HG03432 (cell line): ENCODE measurements around the gene CEP112.

Experiments
- ATAC-seq: cut with Tn5 transposase; IDR thresholded peaks from one replicate; pipeline ENCODE4 v1.9.1; 2021; ENCODE audit warnings: mild to moderate bottlenecking, moderate library complexity; ENCODE audit not compliant: unreplicated experiment

CEP112 gene

DNA sequence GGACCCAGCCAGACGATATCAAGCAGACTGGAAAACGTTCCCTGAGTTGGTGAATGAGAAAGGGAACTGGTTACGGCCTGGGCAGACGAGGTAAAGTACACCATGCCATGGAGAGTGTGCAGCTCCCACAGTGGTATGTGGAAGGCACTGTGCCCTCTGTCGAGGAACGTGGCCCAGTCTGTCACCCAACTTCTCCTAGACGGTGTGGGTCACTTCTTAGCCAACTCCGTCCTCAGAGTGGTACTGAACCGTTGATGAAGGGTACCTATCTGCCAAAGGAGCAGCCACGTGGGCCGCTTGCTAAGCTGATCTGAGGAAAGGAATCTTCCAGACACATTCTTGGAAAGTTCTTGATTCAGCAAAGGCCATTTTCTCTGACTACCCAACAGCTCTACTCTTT lies 574.4 kb downstream of the CEP112 start:
- ATAC-seq, result no peak

- ATAC-seq, result no peak
These were observed 582.2 kb downstream of the CEP112 start for GRCh38 chr17:65609749-65610148.

- no peak for ATAC-seq
These were observed 582.6 kb downstream of the CEP112 start for GRCh38 chr17:65609286-65609685.

DNA sequence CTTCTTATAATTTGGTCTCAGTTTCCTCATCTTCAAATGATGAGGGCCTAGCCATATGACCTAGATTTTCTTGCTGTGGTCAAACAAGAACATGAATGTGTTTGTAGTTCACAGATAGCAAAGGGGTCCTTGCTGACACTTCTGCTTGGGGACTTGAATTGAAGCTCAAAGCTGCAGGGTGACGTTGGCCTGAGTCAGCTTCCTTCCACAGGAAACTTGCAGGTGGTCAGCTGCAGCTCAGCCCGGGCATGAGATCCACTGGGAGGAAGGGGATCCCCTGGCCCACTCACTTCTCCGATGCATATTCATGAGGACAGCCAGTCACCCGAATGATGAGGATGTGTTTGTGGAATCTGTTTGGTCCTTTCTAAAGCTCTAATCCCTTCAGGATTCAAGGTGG lies 587.9 kb downstream of the CEP112 start:
- no peak for ATAC-seq

DNA sequence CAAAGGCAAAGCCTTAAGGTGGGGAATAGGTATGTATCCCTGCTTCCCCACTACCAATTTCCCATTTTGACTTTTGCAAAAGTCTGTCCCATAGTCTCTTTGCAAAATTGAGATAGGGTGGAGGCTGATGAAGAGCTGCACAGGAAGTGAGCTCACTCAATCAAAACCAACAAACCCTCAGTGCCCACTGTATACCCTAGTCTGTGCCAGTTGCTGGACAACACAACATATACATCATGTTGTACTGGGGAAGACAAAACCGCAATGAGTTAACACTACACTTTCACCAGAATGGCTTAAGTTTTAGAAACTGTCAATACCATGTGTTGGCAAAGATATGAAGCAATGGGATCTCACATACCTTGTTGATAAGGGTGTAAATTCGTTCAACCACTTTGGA lies 590.1 kb downstream of the CEP112 start:
- ATAC-seq, result no peak

- ATAC-seq, result no peak
These were observed 590.8 kb downstream of the CEP112 start for GRCh38 chr17:65601145-65601544.

- ATAC-seq, result no peak
These were observed 591.4 kb downstream of the CEP112 start for GRCh38 chr17:65600518-65600917.

DNA sequence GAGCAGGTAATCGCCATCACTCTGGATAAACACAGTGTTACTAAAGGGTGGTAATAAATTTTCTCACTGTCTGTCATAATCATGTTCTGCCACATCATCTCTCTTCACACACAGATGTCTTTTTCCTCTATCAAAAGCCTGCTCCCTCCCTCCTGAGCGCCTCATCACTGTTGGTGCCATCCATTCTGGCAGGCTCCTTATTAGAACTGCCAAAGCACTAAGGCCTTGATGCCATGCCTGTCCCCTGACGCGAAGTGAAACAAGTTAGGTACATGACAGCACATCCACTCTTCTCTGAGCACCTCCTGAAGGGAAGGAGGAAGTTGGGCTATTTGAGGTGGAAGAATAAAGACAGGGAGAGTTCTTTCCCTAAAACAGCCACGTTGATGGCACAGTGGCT lies 592.3 kb downstream of the CEP112 start:
- no peak for ATAC-seq

- no peak for ATAC-seq
These were observed 593.2 kb downstream of the CEP112 start for GRCh38 chr17:65598746-65599145.

DNA sequence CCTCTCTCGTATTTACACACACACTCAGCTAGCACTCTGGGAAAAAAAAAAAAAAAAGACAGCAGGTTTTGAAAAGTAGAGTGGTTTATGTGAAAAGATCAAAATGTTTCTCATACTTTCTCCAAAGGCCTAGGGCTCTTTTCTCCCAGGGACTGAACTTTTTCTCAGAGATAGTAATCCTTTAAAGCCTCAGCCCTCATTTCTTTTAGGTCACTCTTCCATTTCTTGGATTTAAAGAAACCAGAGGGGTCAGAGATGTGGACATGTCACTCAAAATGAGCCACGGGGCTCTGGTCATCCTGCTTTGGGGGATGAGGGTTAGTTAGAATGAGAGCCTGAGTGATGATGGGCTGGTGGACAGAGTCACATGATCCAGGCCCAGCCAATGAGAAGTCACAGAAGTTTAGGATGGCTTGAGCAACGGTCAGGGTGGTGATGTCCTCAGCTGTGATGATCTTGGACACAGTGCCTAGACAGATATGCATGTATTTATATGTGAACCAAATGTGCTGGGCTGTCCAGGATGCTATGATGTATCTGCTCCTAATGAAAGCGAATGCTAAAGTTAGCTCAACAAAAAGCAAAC lies 596.8 kb downstream of the CEP112 start:
- no peak for ATAC-seq

DNA sequence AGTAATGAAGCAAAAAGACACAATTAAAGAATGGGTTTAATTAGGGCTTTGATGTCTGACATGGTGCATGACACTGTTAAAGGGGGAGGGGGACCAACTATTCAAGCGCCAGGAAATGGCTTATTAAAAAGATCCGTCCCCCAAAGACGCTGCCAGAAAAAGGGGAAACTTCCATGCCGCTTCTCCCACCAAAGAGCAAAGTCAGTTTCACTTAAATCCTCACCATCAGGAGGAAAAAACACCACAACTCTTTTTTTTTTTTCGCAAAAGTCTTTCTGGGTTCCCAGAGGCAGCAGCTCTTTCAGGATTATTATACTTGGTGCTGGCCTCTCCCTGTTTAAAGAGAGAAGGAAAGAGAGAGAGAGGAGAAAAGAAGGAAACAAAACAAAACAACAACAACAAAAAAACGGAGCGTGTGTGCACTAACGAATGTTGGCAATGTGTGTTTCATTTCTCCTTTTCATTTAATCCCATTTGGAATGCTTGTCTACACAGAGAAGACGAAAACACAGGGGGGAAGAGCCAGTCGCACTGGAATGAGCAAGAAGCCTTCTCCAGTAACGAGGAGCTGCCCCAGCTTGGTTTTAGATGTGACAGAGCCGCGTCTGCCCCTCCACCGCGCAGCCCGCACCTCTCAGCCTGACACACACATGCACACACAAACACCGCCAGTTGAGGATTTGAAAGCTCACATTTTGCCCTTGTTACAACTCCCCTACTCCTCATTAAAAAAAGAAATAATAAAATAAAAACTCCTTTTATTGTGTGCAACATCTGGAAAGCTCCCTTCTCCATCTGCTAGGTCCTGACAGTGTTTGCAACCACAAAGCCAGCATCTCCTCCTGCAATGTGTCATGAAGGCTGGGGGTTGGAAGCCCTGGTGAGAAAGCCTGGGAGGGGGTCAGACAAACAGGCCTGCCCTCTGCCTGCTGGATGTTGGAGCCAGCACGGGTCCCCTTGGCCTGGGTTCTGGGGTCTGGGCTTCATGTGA lies 597.8 kb downstream of the CEP112 start:
- no peak for ATAC-seq

GRCh38 chr17:65593092-65593854 lies 598.7 kb downstream of the CEP112 start:
- no peak for ATAC-seq

DNA sequence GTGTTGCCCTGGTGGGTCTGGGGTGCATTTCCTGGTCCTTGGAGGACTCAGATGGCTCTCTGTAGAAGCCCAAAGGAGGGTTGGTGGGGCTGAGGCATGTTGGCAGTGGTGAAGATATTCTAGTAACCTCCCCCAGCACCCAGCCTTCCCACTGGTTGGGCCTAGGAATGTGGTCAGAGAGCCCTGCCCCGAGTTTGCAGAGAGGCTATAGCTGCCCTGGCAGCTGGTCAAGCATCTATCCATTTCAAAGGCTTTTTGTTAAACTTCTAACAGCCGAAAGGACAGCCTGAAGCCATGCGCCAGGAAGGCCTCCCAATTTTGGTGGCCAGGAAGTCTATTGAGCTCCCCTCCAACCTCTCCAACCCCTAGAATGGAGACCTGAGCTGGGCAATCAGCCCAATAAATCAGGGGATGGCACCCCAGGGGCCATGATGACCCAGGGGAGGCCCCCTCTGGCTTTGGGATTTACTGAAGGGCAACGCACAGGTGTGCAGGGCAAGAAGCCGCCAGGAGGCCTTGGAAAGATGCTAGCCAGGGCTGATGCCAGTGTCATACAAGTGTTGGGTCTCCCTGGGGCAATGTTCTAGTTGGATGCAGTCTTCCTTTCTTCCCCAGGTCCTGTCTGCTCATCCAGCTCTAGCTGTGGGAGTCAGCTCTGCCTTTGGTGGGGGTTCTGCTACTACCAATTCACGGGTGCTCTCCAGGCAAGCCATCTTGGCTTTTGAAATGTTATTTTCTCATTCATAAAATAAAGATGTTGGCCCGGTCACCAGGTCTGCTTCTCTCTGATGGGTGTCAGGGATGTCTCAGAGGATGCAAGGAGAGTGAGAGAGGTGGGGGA lies 599.6 kb downstream of the CEP112 start:
- no peak for ATAC-seq

DNA sequence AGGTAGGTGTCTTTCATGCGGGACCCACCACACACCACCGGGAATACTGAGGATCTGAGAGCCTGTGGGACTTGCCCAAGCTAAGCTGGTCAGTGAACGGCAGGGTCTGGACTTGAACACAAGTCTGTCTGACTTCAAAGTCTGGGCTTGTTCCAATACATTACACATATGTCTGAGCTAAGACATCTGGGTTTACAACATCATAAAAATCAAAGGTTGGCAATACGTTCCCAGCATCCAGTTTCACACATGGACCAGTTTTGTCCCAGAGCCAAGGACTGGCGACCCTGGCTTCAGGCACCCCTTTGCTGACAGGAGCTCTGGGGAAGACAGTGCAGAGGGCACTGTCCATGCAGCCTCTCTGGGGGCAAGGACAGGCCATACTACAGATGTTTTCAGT lies 602.6 kb downstream of the CEP112 start:
- ATAC-seq, result no peak

DNA sequence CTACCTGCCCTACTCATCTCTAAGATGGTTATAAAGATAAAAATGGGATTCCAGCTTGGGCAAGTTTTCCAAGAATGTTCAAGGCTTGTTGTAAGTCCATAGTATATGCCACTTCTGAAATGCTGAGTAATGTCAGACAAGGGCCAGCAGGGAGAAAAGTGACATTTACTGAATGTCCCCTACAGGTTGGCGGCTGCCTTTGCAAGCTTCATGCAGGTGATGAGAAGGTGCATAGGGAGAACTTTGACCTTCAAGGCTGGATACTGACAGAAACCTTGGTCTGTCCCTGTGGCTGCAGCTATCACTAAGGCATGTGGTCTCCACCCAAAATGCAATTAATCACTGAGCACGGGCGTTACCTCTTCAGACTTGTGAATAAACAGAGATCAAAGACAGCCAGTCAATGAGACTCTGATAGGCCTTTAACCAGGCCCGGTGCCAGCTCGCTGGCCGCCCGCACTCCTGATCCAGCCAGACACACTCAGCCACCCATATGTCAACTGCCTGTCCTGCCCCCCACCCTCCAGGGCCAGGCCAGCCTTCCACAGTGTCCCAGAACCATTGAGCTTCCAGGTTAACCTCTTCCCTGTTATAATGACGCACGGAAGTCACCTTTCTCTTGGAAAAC lies 603.6 kb downstream of the CEP112 start:
- ATAC-seq, result no peak

DNA sequence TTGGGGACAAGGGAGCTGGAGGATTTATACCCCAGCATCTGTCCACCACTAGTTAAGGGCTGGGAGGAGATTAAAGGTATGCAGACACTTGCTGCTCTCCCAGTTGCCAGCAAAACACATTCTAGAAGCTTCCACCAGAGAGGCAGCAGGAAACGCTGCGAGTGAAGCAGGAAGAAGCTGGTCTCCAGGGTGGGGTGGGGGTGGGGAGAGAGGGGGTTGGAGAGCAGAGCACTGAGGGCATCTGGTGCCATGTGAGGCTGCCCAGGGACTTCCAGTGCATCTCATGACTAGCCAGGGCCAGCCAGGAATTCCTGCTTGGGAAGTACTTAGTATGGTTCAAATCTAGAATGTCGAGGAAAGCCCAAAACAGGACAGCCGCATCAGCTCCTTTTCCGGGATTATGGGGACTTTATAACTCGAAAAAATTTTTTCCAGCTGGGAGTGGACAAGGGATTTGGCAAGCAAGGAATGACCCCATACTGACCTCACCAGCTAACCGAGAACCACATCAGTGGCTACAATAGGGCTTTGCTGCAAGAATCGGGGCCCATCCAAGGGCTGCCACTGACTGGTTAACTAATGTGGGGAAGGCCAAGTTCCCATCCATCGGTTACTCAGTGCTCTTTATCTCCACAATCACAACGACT lies 604.3 kb downstream of the CEP112 start:
- ATAC-seq, result no peak

GRCh38 chr17:65586899-65587298 lies 605.0 kb downstream of the CEP112 start:
- no peak for ATAC-seq
